Activated CD4-positive, CD25-positive, alpha-beta regulatory T cell treated with anti-CD3 and anti-CD28 coated beads, Interleukin-2, amount 50 U/mL, for 16 hours (primary cell): ENCODE measurements around the gene DUS2.

Experiments
- DNase-seq: peaks from one replicate; pipeline ENCODE4 v3.0.0-alpha.2; 2020; ENCODE audit warnings: low read depth, low spot score

The DUS2 gene

GRCh38 chr16:68046106-68046505 is 23.0 kb downstream of the DUS2 start:
- DNase-seq, result no peak

- no peak for DNase-seq
Measured at GRCh38 chr16:68047987-68048386, 24.9 kb downstream of the DUS2 start.

GRCh38 chr16:68049449-68049848 is 26.4 kb downstream of the DUS2 start:
- DNase-seq, result no peak

GRCh38 chr16:68055395-68055794 is 32.3 kb downstream of the DUS2 start:
- no peak for DNase-seq

GRCh38 chr16:68059804-68060203 is 36.7 kb downstream of the DUS2 start:
- no peak for DNase-seq

- no peak for DNase-seq
Measured at GRCh38 chr16:68061396-68061795, 38.3 kb downstream of the DUS2 start.

GRCh38 chr16:68062910-68063393 is 39.9 kb downstream of the DUS2 start:
- DNase-seq, result no peak

GRCh38 chr16:68064791-68065365 is 41.8 kb downstream of the DUS2 start:
- peak; percentile 38 for DNase-seq

- no peak for DNase-seq
Measured at GRCh38 chr16:68065716-68066305, 42.7 kb downstream of the DUS2 start.

GRCh38 chr16:68066763-68067162 is 43.7 kb downstream of the DUS2 start:
- DNase-seq, result no peak

GRCh38 chr16:68068926-68069325 is 45.8 kb downstream of the DUS2 start:
- DNase-seq, result no peak

GRCh38 chr16:68069511-68070248 is 46.6 kb downstream of the DUS2 start:
- DNase-seq, result no peak

GRCh38 chr16:68070249-68070730 is 47.2 kb downstream of the DUS2 start:
- no peak for DNase-seq

GRCh38 chr16:68070806-68071517 is 47.9 kb downstream of the DUS2 start:
- no peak for DNase-seq

- no peak for DNase-seq
Measured at GRCh38 chr16:68071518-68071901, 48.4 kb downstream of the DUS2 start.

GRCh38 chr16:68072038-68072695 is 49.1 kb downstream of the DUS2 start:
- no peak for DNase-seq

- DNase-seq, result no peak
Measured at GRCh38 chr16:68073902-68074760, 51.0 kb downstream of the DUS2 start.

- DNase-seq, result no peak
Measured at GRCh38 chr16:68074850-68075555, 51.9 kb downstream of the DUS2 start.

- DNase-seq, result no peak
Measured at GRCh38 chr16:68075980-68076379, 52.9 kb downstream of the DUS2 start.

GRCh38 chr16:68076560-68076959 is 53.5 kb downstream of the DUS2 start:
- DNase-seq, result no peak
